Neutrophil (primary cell): Measurements from ENCODE around the gene AMDHD2.
A peak's percentile ranks its signal among the peaks of the same experiment; 100 is the strongest.
"Not testable (repeated sequence)": the region's sequence is repeated elsewhere in the genome, so short reads cannot be mapped to it uniquely, and the experiment has no call there.

Source experiments
- H3K27ac ChIP-seq: fragments of 200-600 bp; sonication (generic); 2 replicates; pipeline ENCODE4 v1.5.1; 2016; ENCODE audit warnings: mild to moderate bottlenecking, moderate library complexity
- H3K27me3 ChIP-seq: fragments of 200-600 bp; sonication (generic); 2 replicates; pipeline ENCODE4 v1.6.0; 2016; ENCODE audit warnings: mild to moderate bottlenecking
- H3K36me3 ChIP-seq: fragments of 200-600 bp; sonication (generic); 2 replicates; pipeline ENCODE4 v1.5.1; 2017
- H3K4me1 ChIP-seq, 2 experiments: fragments of 200-600 bp in 1 of 2; sonication (generic) in 1 of 2; 1 replicate in 1 of 2; 2 replicates in 1 of 2; pipeline versions ENCODE4 v1.5.1 to v1.6.1; 2013 to 2016; ENCODE audit warnings: low read depth in 1 of 2, low read length in 1 of 2, mild to moderate bottlenecking in 1 of 2, moderate library complexity in 1 of 2; ENCODE audit not compliant: control insufficient read depth in 1 of 2, insufficient read depth in 1 of 2
- H3K4me3 ChIP-seq, 2 experiments: fragments of 200-600 bp in 1 of 2; sonication (generic) in 1 of 2; 1 replicate in 1 of 2; 2 replicates in 1 of 2; pipeline ENCODE4 v1.5.1; 2013 to 2016; ENCODE audit warnings: low read depth in 1 of 2, low read length in 1 of 2, mild to moderate bottlenecking in 1 of 2, moderate library complexity in 1 of 2
- H3K9me3 ChIP-seq: fragments of 200-600 bp; sonication (generic); 2 replicates; pipeline ENCODE4 v1.5.1; 2016
- CTCF ChIP-seq: fragments of 200-600 bp; sonication (generic); IDR thresholded peaks from 2 replicates; pipeline ENCODE4 v1.5.1; 2016; ENCODE audit warnings: antibody characterized with exemption

The AMDHD2 gene

GRCh38 chr16:2531371-2531695 lies 11.2 kb downstream of the AMDHD2 start, which contains the start of gene CEMP1:
TSS of gene CEMP1 (minus strand) at chr16:2531408. CDS start at chr16:2531073, 335 bp downstream.
- peaks cover 38% of the 10 kb centered on the region for H3K36me3 ChIP-seq
- H3K9me3 ChIP-seq = no peaks in the 10 kb centered on the region
- peaks cover 45 to 51% of the 10 kb centered on the region in 2 experiments for H3K4me1 ChIP-seq
- H3K27me3 ChIP-seq = no peaks in the 10 kb centered on the region
- H3K4me3 ChIP-seq = peak within 1 kb of the TSS; percentile 66 to 81
- H3K27ac ChIP-seq = peak within 1 kb of the TSS; percentile 97
- TF ChIP-seq CTCF = no peak

- Histone ChIP-seq H3K27ac (peak overlapping the region; percentile 97), H3K36me3 (peaks cover 38% of the 10 kb centered on the region), H3K27me3 (no peaks in the 10 kb centered on the region), H3K4me1 (peaks cover 44 to 51% of the 10 kb centered on the region in 2 experiments), H3K4me3 (peak overlapping the region; percentile 66 to 81), H3K9me3 (no peaks in the 10 kb centered on the region)
- TF ChIP-seq CTCF = peak; percentile 14
These were observed 11.7 kb downstream of the AMDHD2 start for GRCh38 chr16:2531696-2532493.

- no peak for TF ChIP-seq CTCF
- Histone ChIP-seq H3K27ac (peak overlapping the region; percentile 97), H3K9me3 (no peaks in the 10 kb centered on the region), H3K4me1 (peaks cover 43 to 49% of the 10 kb centered on the region in 2 experiments), H3K36me3 (peaks cover 33% of the 10 kb centered on the region), H3K27me3 (no peaks in the 10 kb centered on the region), H3K4me3 (peak overlapping the region; percentile 66 to 81)
These were observed 12.4 kb downstream of the AMDHD2 start for GRCh38 chr16:2532494-2533141.

GRCh38 chr16:2533142-2533755 lies 13.1 kb downstream of the AMDHD2 start:
- H3K27me3 ChIP-seq, H3K9me3 ChIP-seq: not testable (repeated sequence)
- Histone ChIP-seq H3K27ac (peak overlapping the region; percentile 97), H3K4me3 (peak overlapping the region; percentile 66 to 81), H3K4me1 (peaks cover 43 to 49% of the 10 kb centered on the region in 2 experiments), H3K36me3 (peaks cover 26% of the 10 kb centered on the region)

GRCh38 chr16:2533912-2534311 lies 13.7 kb downstream of the AMDHD2 start:
- no peak for TF ChIP-seq CTCF
- H3K4me1 ChIP-seq = peaks cover 48 to 53% of the 10 kb centered on the region in 2 experiments

GRCh38 chr16:2534335-2534734 lies 14.2 kb downstream of the AMDHD2 start:
- H3K36me3 ChIP-seq = peaks cover 15% of the 10 kb centered on the region
- H3K27ac ChIP-seq, H3K9me3 ChIP-seq, H3K27me3 ChIP-seq, H3K4me3 ChIP-seq: not testable (repeated sequence)
- peaks cover 52 to 57% of the 10 kb centered on the region in 2 experiments for H3K4me1 ChIP-seq

More at GRCh38 chr16:2533912-2534311, 13.7 kb downstream of the AMDHD2 start:
- no peaks in the 10 kb centered on the region for H3K27me3 ChIP-seq
- H3K9me3 ChIP-seq = no peaks in the 10 kb centered on the region
- H3K4me3 ChIP-seq = no peak overlapping the region
- peaks cover 20% of the 10 kb centered on the region for H3K36me3 ChIP-seq
- peak overlapping the region; percentile 97 for H3K27ac ChIP-seq
